Progenitor cell of endocrine pancreas (in vitro differentiated cells): ENCODE measurements around the gene LRRC28. TPM values are rescaled to one million over a fixed set of nuclear protein-coding genes. Genes with fewer than 3 reads are reported as not detected.

ENCODE experiments used
- DNase-seq: peaks from one replicate; pipeline ENCODE4 v3.0.0; 2021; ENCODE audit warnings: low spot score; ENCODE audit not compliant: unreplicated experiment
- H3K27ac Mint-ChIP-seq: 2 replicates; pipeline ENCODE4 v1.8.0; 2021; ENCODE audit warnings: mild to moderate bottlenecking, moderate library complexity, mixed read lengths
- H3K27me3 Mint-ChIP-seq: 2 replicates; pipeline ENCODE4 v1.8.0; 2021; ENCODE audit warnings: mixed read lengths
- H3K36me3 Mint-ChIP-seq: 2 replicates; pipeline ENCODE4 v1.8.0; 2022; ENCODE audit warnings: mixed read lengths; ENCODE audit not compliant: insufficient read depth
- H3K4me1 Mint-ChIP-seq: 2 replicates; pipeline ENCODE4 v1.8.0; 2021; ENCODE audit warnings: low read depth, mixed read lengths
- H3K4me3 Mint-ChIP-seq: 2 replicates; pipeline ENCODE4 v1.8.0; 2021; ENCODE audit warnings: low read depth, mild to moderate bottlenecking, moderate library complexity, mixed read lengths
- H3K9me3 Mint-ChIP-seq: 2 replicates; pipeline ENCODE4 v1.8.0; 2021; ENCODE audit warnings: low read depth, mixed read lengths
- CTCF ChIP-seq: fragments of 200-600 bp; sonication (generic); IDR thresholded peaks from one replicate; pipeline ENCODE4 v1.5.0; 2021; ENCODE audit warnings: antibody characterized with exemption, mild to moderate bottlenecking; ENCODE audit not compliant: unreplicated experiment
- total RNA-seq: library from RNA; stranded (reverse); gene quantifications from 2 replicates; pipeline ENCODE4 v1.2.1, GENCODE V29; 2021

Gene LRRC28
- total RNA-seq, 1 donor from 2014 or later, result 36.5 TPM

GRCh38 chr15:99369196-99369595 lies 117.9 kb downstream of the LRRC28 start:
- Mint-ChIP-seq H3K27me3 (no peaks in the 10 kb centered on the region), H3K36me3 (peaks cover 28% of the 10 kb centered on the region), H3K4me3 (no peak overlapping the region), H3K4me1 (no peaks in the 10 kb centered on the region), H3K9me3 (peaks cover 11% of the 10 kb centered on the region), H3K27ac (no peak overlapping the region)
- no peak for DNase-seq
- no peak for TF ChIP-seq CTCF

- Mint-ChIP-seq H3K36me3 (peaks cover 36% of the 10 kb centered on the region), H3K4me1 (no peaks in the 10 kb centered on the region), H3K27me3 (no peaks in the 10 kb centered on the region), H3K9me3 (peaks cover 20% of the 10 kb centered on the region), H3K4me3 (no peak overlapping the region), H3K27ac (no peak overlapping the region)
- DNase-seq, result no peak
- TF ChIP-seq CTCF, result no peak
Observed at GRCh38 chr15:99371180-99372103, 120.2 kb downstream of the LRRC28 start.

- TF ChIP-seq CTCF, result peak; percentile 12
- peaks cover 3% of the 10 kb centered on the region for H3K9me3 Mint-ChIP-seq
- H3K36me3 Mint-ChIP-seq, result peaks cover 20% of the 10 kb centered on the region
- H3K4me3 Mint-ChIP-seq, result no peak overlapping the region
- no peak overlapping the region for H3K27ac Mint-ChIP-seq
- DNase-seq, result no peak
- H3K27me3 Mint-ChIP-seq, result no peaks in the 10 kb centered on the region
- H3K4me1 Mint-ChIP-seq, result peaks cover 1% of the 10 kb centered on the region
Observed at GRCh38 chr15:99385005-99385669, 133.9 kb downstream of the LRRC28 start.

GRCh38 chr15:99385865-99386264 lies 134.6 kb downstream of the LRRC28 start:
- Mint-ChIP-seq H3K27me3 (no peaks in the 10 kb centered on the region), H3K4me3 (no peak overlapping the region), H3K27ac (no peak overlapping the region), H3K9me3 (peaks cover 3% of the 10 kb centered on the region), H3K36me3 (peaks cover 20% of the 10 kb centered on the region), H3K4me1 (peaks cover 1% of the 10 kb centered on the region)
- no peak for DNase-seq
- TF ChIP-seq CTCF, result no peak

GRCh38 chr15:99386391-99386790 lies 135.1 kb downstream of the LRRC28 start:
- Mint-ChIP-seq H3K9me3 (no peaks in the 10 kb centered on the region), H3K27me3 (no peaks in the 10 kb centered on the region), H3K4me1 (peaks cover 1% of the 10 kb centered on the region), H3K27ac (no peak overlapping the region), H3K36me3 (peaks cover 17% of the 10 kb centered on the region), H3K4me3 (no peak overlapping the region)
- TF ChIP-seq CTCF, result no peak
- no peak for DNase-seq
